NCI-H1092 (cell line): ENCODE results near the gene TSEN54.
"Not testable (repeated sequence)": the region's sequence is repeated elsewhere in the genome, so short reads cannot be mapped to it uniquely, and the experiment has no call there.

ENCODE experiments used
- DNase-seq: peaks from one replicate; lab custom pipeline; 2025; lab: John Stamatoyannopoulos, UW

TSEN54 gene

GRCh38 chr17:75516255-75516618 lies at the start of gene TSEN54:
TSEN54 (plus strand) TSS chr17:75516528; CDS start chr17:75516561, 33 bp downstream.
- DNase-seq, result peak; percentile 87

GRCh38 chr17:75468291-75468754 lies 48.0 kb upstream of the TSEN54 start:
- no peak for DNase-seq

- no peak for DNase-seq
Measured at GRCh38 chr17:75468779-75469373, 47.5 kb upstream of the TSEN54 start.

GRCh38 chr17:75471207-75471606 lies 45.1 kb upstream of the TSEN54 start:
- no peak for DNase-seq

- peak; percentile 36 for DNase-seq
Measured at GRCh38 chr17:75472119-75472518, 44.2 kb upstream of the TSEN54 start.

- no peak for DNase-seq
Measured at GRCh38 chr17:75473246-75473645, 43.1 kb upstream of the TSEN54 start.

GRCh38 chr17:75474736-75475135 lies 41.6 kb upstream of the TSEN54 start:
- DNase-seq, result no peak

GRCh38 chr17:75475144-75475835 lies 41.0 kb upstream of the TSEN54 start:
- DNase-seq, result no peak

GRCh38 chr17:75475851-75476250 lies 40.5 kb upstream of the TSEN54 start:
- DNase-seq, result no peak

GRCh38 chr17:75476271-75476671 lies 40.1 kb upstream of the TSEN54 start:
- no peak for DNase-seq

- DNase-seq, result no peak
Measured at GRCh38 chr17:75476752-75477489, 39.4 kb upstream of the TSEN54 start.

- DNase-seq, result not testable (repeated sequence)
Measured at GRCh38 chr17:75477490-75477862, 38.9 kb upstream of the TSEN54 start.

GRCh38 chr17:75478508-75478907 lies 37.8 kb upstream of the TSEN54 start:
- DNase-seq, result no peak

GRCh38 chr17:75480281-75480680 lies 36.0 kb upstream of the TSEN54 start:
- no peak for DNase-seq

- DNase-seq, result no peak
Measured at GRCh38 chr17:75481194-75482068, 34.9 kb upstream of the TSEN54 start.

GRCh38 chr17:75482098-75482942 lies 34.0 kb upstream of the TSEN54 start:
- no peak for DNase-seq

- DNase-seq, result no peak
Measured at GRCh38 chr17:75485688-75486087, 30.6 kb upstream of the TSEN54 start.

- DNase-seq, result no peak
Measured at GRCh38 chr17:75486151-75486550, 30.2 kb upstream of the TSEN54 start.

- no peak for DNase-seq
Measured at GRCh38 chr17:75486951-75487350, 29.4 kb upstream of the TSEN54 start.

GRCh38 chr17:75487351-75488070 lies 28.8 kb upstream of the TSEN54 start:
- no peak for DNase-seq
